Transverse colon (tissue), 4 donors: ENCODE results near the gene GPSM3. TPM values are rescaled to one million over a fixed set of nuclear protein-coding genes. Genes with fewer than 3 reads are reported as not detected.

ENCODE experiments used
- DNase-seq: peaks from one replicate; pipeline ENCODE4 v3.0.0-alpha.2; 2019
- H3K27ac ChIP-seq, 4 donors: fragments of 200-600 bp; sonication (generic); 2 replicates each; pipeline ENCODE4 v1.5.1; 2016 to 2018; ENCODE audit warnings: inconsistent platforms in 4 of 4
- H3K27me3 ChIP-seq: fragments of 200-600 bp; sonication (generic); 2 replicates; pipeline ENCODE4 v1.5.1; 2017; ENCODE audit warnings: inconsistent platforms
- H3K36me3 ChIP-seq, 4 donors: fragments of 200-600 bp; sonication (generic); 2 replicates each; pipeline ENCODE4 v1.5.1; 2017 to 2019; ENCODE audit warnings: inconsistent platforms in 4 of 4
- H3K4me1 ChIP-seq, 4 donors: fragments of 200-600 bp; sonication (generic); 2 replicates each; pipeline ENCODE4 v1.5.1; 2017 to 2020; ENCODE audit warnings: inconsistent platforms in 4 of 4
- H3K4me3 ChIP-seq, 4 donors: fragments of 200-600 bp; sonication (generic); 1 replicate in 1 of 4; 2 replicates in 3 of 4; pipeline versions ENCODE4 v1.5.1 to v1.6.1; 2017 to 2019; ENCODE audit warnings: inconsistent platforms in 4 of 4
- H3K9me3 ChIP-seq, 2 donors: fragments of 200-600 bp; sonication (generic); 2 replicates each; pipeline ENCODE4 v1.5.1; 2017 to 2019; ENCODE audit warnings: inconsistent platforms in 2 of 2
- CTCF ChIP-seq, 5 experiments: fragments of 200-600 bp in 3 of 5; fragments of 450-650 bp in 2 of 5; sonication (generic) in 3 of 5; IDR thresholded peaks; 1 replicate in 2 of 5; 2 replicates in 3 of 5; pipeline ENCODE4 v1.5.1; 2016 to 2017; ENCODE audit warnings: antibody characterized with exemption in 5 of 5, inconsistent platforms in 3 of 5, mild to moderate bottlenecking in 2 of 5, moderate library complexity in 1 of 5
- EP300 ChIP-seq: sonication (generic); formaldehyde crosslinking; IDR thresholded peaks from one replicate; pipeline ENCODE4 v1.6.1; 2017; ENCODE audit warnings: antibody characterized with exemption, low read depth
- POLR2A ChIP-seq: fragments of 450-650 bp; IDR thresholded peaks from one replicate; pipeline ENCODE4 v1.6.1; 2016; ENCODE audit warnings: antibody characterized with exemption, mild to moderate bottlenecking, moderate library complexity
- POLR2AphosphoS5 ChIP-seq, 3 donors: sonication (generic); formaldehyde crosslinking; IDR thresholded peaks; one replicate each; pipeline ENCODE4 v1.6.1; 2016; ENCODE audit warnings: antibody characterized with exemption in 3 of 3
- WGBS, 2 donors: methylation state at CpG; one replicate each; pipeline ENCODE4 v1.1.5; 2018; ENCODE audit warnings: low coverage in 1 of 2; 5-methylcytosine and 5-hydroxymethylcytosine counted together
- in situ Hi-C, 4 donors: fragments of 200-750 bp; cut with MboI; loops; one replicate each; pipeline versions ENCODE4 v1.15.0 to v1.15.1; 2017; ENCODE audit warnings: low sequenced_read_pairs in 3 of 4, low pct_ligation_motif_present in 1 of 4, low pct_unique_long_range_greater_than_20kb in 1 of 4
- intact Hi-C: fragments of 100-400 bp; cut with DNase I; formaldehyde crosslinking; loops from one replicate; pipeline ENCODE4 v1.15.1; 2023; ENCODE audit warnings: low total_unique reads
- total RNA-seq, 4 donors: library from RNA; depleted of rRNA; stranded (reverse); fragments of >200 nt; gene quantifications; one replicate each; pipeline ENCODE4 v1.1.0, GENCODE V29; 2016

The GPSM3 gene
- total RNA-seq, 4 donors from 2014 or later = 1.00 to 8.6 (median 6.7) TPM

GRCh38 chr6:32164295-32164694, 28.1 kb downstream of the GPSM3 start, which contains the start of gene EGFL8:
Gene EGFL8, plus strand, starts transcription at chr6:32164595. Its CDS starts 1,571 bp downstream, at chr6:32166166.
- H3K4me3 ChIP-seq = no peak within 1 kb of the TSS
- no peak for DNase-seq
- peak within 1 kb of the TSS in 3 of 4 donors; percentile 32 to 55 (median 32) for H3K27ac ChIP-seq
- H3K36me3 ChIP-seq = peaks cover 0 to 16% (median 0%) of the 10 kb centered on the region in 4 donors
- no peaks in the 10 kb centered on the region for H3K4me1 ChIP-seq
- intact Hi-C loops (no loop called here), in situ Hi-C loops (no loop called here)
- no peaks in the 10 kb centered on the region for H3K27me3 ChIP-seq
- TF ChIP-seq POLR2A (no peak), EP300 (no peak), POLR2AphosphoS5 (IDR thresholded peaks at IDR 0.05) (no peak), CTCF (IDR thresholded peaks at IDR 0.05) (no peak)
- no peaks in the 10 kb centered on the region for H3K9me3 ChIP-seq

GRCh38 chr6:32163559-32164258, 28.7 kb downstream of the GPSM3 start:
- Histone ChIP-seq H3K27me3 (no peaks in the 10 kb centered on the region), H3K27ac (peak overlapping the region in 3 of 4 donors; percentile 32 to 55 (median 32)), H3K36me3 (peaks cover 0 to 16% (median 1%) of the 10 kb centered on the region in 4 donors), H3K4me3 (no peak overlapping the region), H3K9me3 (no peaks in the 10 kb centered on the region), H3K4me1 (no peaks in the 10 kb centered on the region)
- in situ Hi-C loops = no loop called here
- intact Hi-C loops = no loop called here
- WGBS, 2 donors = 91% methylated on average over 7 of the region's 7 CpGs; no CpG with 5 or more reads in 1 of the 2 donors
- DNase-seq = no peak
- TF ChIP-seq POLR2AphosphoS5 (IDR thresholded peaks at IDR 0.05) (no peak), EP300 (no peak), CTCF (IDR thresholded peaks at IDR 0.05) (no peak)

- no peak for TF ChIP-seq POLR2A
- TF ChIP-seq CTCF (IDR thresholded peaks at IDR 0.05) = no peak
- no peak for TF ChIP-seq POLR2AphosphoS5 (IDR thresholded peaks at IDR 0.05)
- no peak for TF ChIP-seq EP300
- intact Hi-C loops = no loop called here
Measured at GRCh38 chr6:32158052-32158451, 34.4 kb downstream of the GPSM3 start.

GRCh38 chr6:32156891-32157290, 35.6 kb downstream of the GPSM3 start:
- Histone ChIP-seq H3K27me3 (no peaks in the 10 kb centered on the region), H3K4me1 (peaks cover 15 to 29% (median 26%) of the 10 kb centered on the region in 4 donors), H3K4me3 (no peak overlapping the region), H3K27ac (no peak overlapping the region), H3K9me3 (no peaks in the 10 kb centered on the region), H3K36me3 (peaks cover 0 to 9% (median 0%) of the 10 kb centered on the region in 4 donors)
- no peak for DNase-seq
- no peak for TF ChIP-seq POLR2A
- no peak for TF ChIP-seq EP300
- TF ChIP-seq CTCF (IDR thresholded peaks at IDR 0.05) = no peak
- TF ChIP-seq POLR2AphosphoS5 (IDR thresholded peaks at IDR 0.05) = no peak
- 79 to 85% methylated on average over 2 to 9 of the region's 9 CpGs for WGBS, 2 donors
- intact Hi-C loops (no loop called here), in situ Hi-C loops (no loop called here)

More at GRCh38 chr6:32158052-32158451, 34.4 kb downstream of the GPSM3 start:
- in situ Hi-C loops = no loop called here
- H3K4me1 ChIP-seq = peaks cover 15 to 18% (median 15%) of the 10 kb centered on the region in 4 donors
- DNase-seq = no peak
- H3K27me3 ChIP-seq = no peaks in the 10 kb centered on the region
- H3K4me3 ChIP-seq = no peak overlapping the region
- peaks cover 0 to 9% (median 2%) of the 10 kb centered on the region in 4 donors for H3K36me3 ChIP-seq
- H3K27ac ChIP-seq = no peak overlapping the region
- H3K9me3 ChIP-seq = no peaks in the 10 kb centered on the region
